ENCODE measurements around the gene FUZ. TPM values are rescaled to one million over a fixed set of nuclear protein-coding genes. Genes with fewer than 3 reads are reported as not detected.

Gene FUZ
- total RNA-seq, 1 donor from 2014 or later: 8.3 TPM

- no peak for ATAC-seq
Measured at GRCh38 chr19:49851456-49852259, 38.6 kb upstream of the FUZ start.

GRCh38 chr19:49850487-49851342, 37.6 kb upstream of the FUZ start, which contains the start of gene PTOV1:
PTOV1 (plus strand) TSS chr19:49851159.
- ATAC-seq: peak; percentile 87

GRCh38 chr19:49850221-49850486, 37.1 kb upstream of the FUZ start:
- no peak for ATAC-seq

GRCh38 chr19:49849433-49850220, 36.5 kb upstream of the FUZ start:
- ATAC-seq: no peak

- no peak for ATAC-seq
Measured at GRCh38 chr19:49848938-49849337, 35.8 kb upstream of the FUZ start.

DNA sequence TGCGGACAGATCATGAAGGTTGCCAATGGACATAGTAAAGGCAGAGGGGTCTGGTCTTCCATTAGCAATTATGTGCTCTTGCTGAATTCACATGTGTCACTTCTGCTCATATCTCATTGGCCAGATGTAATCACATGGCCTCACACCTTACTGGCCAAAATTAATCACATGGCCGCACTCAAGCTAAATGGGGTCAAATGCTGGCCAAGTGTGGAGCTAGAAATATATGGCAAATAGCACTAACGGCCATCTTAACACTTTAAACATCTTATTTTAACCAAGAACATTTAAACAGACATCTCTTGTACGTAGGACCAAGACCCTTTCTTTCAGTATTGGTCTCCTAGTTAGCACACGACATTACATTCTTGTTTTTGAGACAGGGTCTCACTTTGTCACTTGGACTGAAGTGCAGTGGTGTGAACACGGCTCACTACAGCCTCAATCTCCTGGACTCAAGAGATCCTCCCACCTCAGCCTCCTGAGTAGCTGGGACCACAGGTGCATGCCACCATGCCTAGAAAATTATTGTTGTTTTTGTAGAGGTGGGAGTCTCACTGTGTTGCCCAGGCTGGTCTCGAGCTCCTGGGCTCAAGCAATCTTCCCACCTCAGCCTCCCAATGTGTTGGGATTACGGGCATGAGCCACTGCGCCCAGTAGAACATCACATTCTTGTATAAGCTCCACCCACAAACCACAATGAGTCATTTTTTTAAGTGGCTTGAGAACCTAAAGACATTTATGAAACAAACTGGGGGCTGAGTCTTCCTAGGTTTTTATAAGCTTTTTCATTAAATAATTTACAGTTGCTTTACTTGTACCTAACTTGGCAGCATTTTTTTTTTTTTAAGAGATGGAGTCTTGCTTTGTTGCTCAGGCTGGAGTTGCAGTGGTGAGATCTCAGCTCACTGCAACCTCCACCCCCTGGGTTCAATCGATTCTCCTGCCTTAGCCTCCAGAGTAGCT, 34.9 kb upstream of the FUZ start:
- no peak for ATAC-seq

- no peak for ATAC-seq
Measured at GRCh38 chr19:49846408-49846807, 33.3 kb upstream of the FUZ start.

GRCh38 chr19:49845414-49845813, 32.3 kb upstream of the FUZ start:
- no peak for ATAC-seq

DNA sequence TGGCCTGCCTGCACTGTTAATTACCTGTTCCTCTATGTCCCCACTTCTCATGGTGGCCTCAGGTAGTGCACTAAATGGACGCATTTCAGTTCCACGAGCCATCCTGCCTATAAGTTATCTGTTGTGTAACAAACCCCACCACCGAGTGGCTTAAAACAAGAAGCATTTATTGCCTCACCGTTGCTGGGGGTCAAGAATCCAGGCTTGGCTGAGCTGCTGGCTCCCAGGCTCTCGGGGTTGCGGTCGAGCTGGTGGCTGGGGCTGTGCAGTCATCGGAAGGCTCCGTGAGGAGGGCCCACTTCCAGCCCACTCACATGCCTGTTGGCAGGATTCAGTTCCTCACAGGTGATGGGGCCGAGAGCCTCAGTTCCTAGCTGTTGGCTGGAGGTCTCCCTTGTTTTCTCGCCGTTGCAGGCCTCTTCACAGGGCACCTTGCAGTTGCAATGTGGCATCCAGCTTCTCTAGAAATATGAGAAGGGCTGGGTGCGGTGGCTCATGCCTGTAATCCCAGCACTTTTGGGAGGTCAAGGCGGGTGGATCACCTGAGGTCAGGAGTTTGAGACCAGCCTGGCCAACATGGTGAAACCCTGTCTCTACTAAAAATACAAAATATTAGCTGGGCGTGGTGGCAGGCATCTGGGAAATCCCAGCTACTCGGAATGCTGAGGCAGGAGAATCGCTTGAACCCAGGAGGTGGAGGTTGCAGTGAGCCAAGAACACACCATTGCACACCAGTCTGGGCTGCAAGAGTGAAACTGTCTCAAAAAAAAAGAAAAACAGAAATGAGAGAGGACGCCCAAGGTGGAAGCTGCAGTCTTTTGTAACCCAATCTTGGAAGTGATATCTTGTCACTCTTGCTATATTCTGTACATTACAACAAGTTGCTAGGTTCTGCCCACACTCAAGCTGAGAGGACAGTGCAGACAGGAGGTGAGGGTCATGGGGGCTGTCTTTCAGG, 31.3 kb upstream of the FUZ start:
- no peak for ATAC-seq

GRCh38 chr19:49843265-49843664, 30.2 kb upstream of the FUZ start:
- peak; percentile 28 for ATAC-seq

DNA sequence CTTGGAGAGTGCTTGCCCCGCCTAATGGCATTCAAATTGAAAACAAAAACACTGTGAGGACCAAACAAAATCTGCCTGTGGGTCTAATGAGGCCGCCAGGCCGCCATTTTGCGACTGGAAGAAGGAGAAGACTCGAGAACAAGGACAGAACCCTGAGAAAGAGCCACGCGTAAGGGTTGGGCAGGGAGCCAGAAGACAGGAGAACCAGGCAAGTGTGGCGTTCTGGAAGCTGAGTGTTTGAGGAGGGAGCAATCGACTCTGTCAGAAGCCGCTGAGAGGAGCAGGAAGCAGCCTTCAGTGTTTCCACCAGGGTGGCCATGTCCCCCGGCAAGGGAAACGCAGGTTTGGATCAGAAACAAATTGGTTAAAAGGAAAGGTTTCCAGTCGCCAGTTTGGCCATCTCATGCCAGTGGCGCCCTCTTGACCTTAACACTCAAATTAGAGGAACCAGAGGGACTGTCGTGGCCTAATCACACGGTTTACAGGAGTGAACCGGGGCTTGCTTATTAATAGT, 27.7 kb upstream of the FUZ start:
- no peak for ATAC-seq

- no peak for ATAC-seq
Measured at GRCh38 chr19:49840321-49840720, 27.2 kb upstream of the FUZ start.

DNA sequence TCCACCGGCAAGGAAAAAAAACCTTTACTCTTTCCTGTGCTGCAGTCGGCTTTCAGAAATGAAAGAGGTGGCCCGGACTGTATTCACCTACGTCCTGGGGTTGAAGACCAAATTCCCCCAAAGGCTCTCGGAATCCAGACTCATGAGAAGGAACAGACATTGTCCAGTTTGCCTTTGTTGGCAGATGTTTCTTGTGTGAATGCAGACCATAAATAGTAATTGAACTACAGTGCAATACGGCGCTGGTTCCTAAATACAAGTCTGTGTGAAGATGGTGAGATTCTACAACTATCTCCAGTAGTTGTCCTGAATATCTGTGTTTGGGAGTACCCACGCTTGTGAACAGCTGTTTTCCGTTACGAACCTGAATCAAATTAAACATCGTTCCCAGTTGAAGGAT, 26.6 kb upstream of the FUZ start:
- ATAC-seq: no peak

DNA sequence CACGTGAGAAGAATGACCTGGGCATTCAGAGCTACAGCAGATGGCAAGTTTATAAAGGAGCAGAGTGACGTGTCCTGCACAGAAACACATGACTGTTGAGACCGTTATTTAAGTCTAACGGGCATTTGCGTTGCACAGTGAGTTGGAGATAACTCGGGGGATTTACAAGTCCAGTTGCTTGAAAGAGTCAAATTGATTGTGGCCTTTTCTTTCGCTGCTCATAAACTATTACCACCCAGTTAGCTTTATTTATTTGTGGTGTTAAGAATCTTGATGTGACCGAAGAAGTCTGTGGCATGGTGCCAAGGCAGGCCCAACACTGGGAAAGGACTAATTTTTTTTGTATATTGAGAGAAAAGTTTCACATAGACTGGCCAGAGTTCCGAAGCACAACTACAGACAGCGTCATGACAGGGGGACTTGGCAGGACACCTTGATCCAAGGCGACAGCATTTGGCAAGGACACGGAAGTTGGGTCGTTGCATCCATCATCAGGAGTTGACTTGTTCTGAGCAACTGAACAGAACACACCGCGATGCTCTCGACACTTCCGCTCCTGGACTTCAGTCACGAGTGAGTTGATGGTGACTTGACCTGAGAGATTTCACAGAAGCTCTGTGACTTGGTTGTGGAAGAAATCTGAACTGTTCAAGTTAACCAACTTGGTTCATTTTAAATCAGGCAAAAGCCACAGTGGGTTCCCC, 25.9 kb upstream of the FUZ start:
- ATAC-seq: no peak

DNA sequence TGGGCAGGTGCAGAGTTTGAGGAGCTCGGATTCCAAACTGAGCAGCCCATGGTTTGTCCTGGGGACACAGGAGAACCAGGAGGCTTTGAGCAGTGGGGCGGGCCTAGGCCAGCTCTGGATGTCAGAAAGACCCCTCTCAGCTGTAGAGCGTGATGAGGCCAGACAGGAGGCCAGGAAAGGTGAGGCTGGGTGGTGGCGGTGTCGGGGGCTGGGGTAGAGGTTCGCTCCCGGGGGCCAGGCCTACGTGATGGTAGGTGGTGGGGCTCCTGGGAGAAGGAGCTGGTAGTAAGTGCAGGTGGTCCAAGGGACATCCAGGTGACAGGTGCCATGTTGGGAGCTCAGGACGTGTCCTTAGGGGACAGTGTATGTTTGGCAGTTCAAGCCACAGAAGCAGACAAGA, 24.3 kb upstream of the FUZ start:
- no peak for ATAC-seq

DNA sequence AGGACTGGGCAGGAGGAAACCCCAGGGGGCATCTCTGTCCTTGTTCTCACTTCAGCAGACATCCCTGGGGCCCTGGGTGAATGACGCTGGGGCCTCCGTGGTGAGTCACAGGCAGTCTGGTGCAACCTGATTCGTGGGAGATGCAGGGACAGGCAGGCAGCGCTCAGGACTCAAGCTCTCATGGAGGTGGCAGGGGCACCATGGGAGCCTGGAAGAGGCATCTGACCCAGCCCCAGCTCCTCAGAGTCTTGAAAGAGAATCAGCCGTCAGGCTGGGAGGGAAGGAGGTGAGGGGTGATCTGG, 23.9 kb upstream of the FUZ start:
- no peak for ATAC-seq

DNA sequence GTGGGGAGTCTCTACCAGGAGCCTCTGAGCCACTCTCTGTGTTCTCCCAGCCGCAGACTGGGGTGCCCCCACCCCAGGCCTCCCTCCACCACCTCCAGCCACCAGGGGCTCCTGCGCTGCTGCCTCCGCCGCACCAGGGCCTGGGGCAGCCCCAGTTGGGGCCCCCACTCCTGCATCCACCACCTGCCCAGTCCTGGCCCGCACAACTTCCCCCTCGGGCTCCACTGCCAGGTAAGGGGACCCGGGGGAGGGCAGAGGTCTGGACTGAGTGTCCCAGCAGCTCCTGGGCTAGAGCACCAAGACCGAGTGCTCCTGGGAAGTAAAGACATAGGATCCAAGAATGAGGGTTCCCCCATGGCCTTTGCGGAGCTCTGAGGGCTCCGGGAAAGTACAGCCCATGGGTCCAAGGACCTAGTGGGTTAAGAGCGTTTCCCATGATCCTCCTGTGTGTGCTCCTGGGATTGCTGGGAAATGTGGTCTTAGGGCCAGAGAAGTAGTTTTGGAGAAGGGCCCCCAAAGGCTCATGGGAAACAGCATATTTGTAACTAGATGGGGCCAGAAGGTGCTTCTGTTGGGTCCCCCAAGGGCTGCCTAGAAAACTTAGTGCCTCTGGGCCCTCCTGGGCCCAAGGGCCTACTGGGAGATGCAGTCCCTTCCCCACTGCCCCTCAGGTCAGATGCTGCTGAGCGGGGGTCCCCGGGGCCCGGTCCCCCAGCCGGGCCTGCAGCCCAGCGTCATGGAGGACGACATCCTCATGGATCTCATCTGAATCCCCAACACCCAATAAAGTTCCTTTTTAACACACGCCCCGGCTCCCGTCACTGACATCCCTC, 23.3 kb upstream of the FUZ start:
- no peak for ATAC-seq

DNA sequence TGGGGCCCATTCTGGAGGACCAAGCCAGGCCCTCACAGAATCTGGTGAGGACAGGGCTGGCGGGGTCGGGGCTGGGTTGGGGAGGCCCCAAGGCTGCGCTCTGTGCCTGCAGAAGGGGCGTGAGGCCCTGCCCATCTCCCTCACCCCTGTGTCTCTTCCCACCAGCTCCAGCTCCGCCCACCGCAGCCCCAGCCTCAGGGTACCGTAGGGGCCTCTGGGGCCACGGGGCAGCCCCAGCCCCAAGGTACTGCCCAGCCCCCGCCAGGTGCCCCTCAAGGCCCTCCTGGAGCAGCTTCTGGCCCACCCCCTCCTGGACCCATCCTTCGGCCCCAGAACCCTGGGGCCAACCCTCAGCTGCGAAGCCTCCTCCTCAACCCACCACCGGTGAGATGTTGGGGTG, 22.5 kb upstream of the FUZ start:
- no peak for ATAC-seq

- ATAC-seq: no peak
Measured at GRCh38 chr19:49833599-49833998, 20.5 kb upstream of the FUZ start.
